Right lobe of liver (tissue), 6 donors: ENCODE results near the gene ASAP3. TPM values are rescaled to one million over a fixed set of nuclear protein-coding genes. Genes with fewer than 3 reads are reported as not detected.

ENCODE experiments used
- ATAC-seq, 4 donors: fragments of 200-7000 bp; cut with Tn5 transposase; one replicate each; pipeline ENCODE4 v1.9.1; 2020; ENCODE audit warnings: mild to moderate bottlenecking in 4 of 4, moderate library complexity in 4 of 4
- DNase-seq, 3 donors: peaks; one replicate each; pipeline ENCODE4 v3.0.0-alpha.2; 2020
- H3K27ac ChIP-seq, 3 donors: fragments of 200-600 bp; one replicate each; pipeline ENCODE4 v1.8.0; 2022
- H3K27me3 ChIP-seq, 2 donors: fragments of 200-600 bp; one replicate each; pipeline ENCODE4 v1.8.0; 2022
- H3K36me3 ChIP-seq, 4 donors: fragments of 200-600 bp; sonication (generic) in 1 of 4; one replicate each; pipeline versions ENCODE4 v1.5.1 to v1.8.0; 2017 to 2022; ENCODE audit warnings: control low read depth in 1 of 4
- H3K4me1 ChIP-seq, 4 donors: fragments of 200-600 bp; sonication (generic) in 1 of 4; one replicate each; pipeline versions ENCODE4 v1.5.1 to v1.8.0; 2017 to 2022; ENCODE audit warnings: control low read depth in 1 of 4
- H3K4me3 ChIP-seq, 3 donors: fragments of 200-600 bp; one replicate each; pipeline ENCODE4 v1.8.0; 2022
- H3K9me3 ChIP-seq, 4 donors: fragments of 200-600 bp; sonication (generic) in 1 of 4; one replicate each; pipeline versions ENCODE4 v1.5.1 to v1.8.0; 2017 to 2022; ENCODE audit warnings: control low read depth in 1 of 4
- CTCF ChIP-seq, 4 donors: fragments of 200-600 bp in 3 of 4; fragments of 450-650 bp in 1 of 4; IDR thresholded peaks; one replicate each; pipeline versions ENCODE4 v1.5.1 to v1.8.0; 2016 to 2022; ENCODE audit warnings: antibody characterized with exemption in 4 of 4, mild to moderate bottlenecking in 2 of 4
- POLR2A ChIP-seq: fragments of 450-650 bp; IDR thresholded peaks from one replicate; pipeline ENCODE4 v1.6.1; 2017; ENCODE audit warnings: antibody characterized with exemption, mild to moderate bottlenecking
- WGBS: methylation state at CpG from one replicate; pipeline ENCODE4 v1.1.6; 2018; ENCODE audit warnings: low coverage, low lambda C conversion rate; ENCODE audit not compliant: insufficient coverage; ENCODE audit errors: missing lambda C conversion rate; 5-methylcytosine and 5-hydroxymethylcytosine counted together
- intact Hi-C, 2 donors: fragments of 100-400 bp; cut with DNase I; formaldehyde crosslinking; loops; one replicate each; pipeline versions ENCODE4 v1.11.2 to v1.14.1; 2022
- total RNA-seq, 6 experiments: library from RNA; depleted of rRNA in 2 of 6; stranded (reverse); fragments of >200 nt in 2 of 6; fragmentation: NEBNext Ultra II Directional in 3 of 6; extraction: Animal tissue kit (Norgen Biotek cat#: 25700) in 3 of 6; gene quantifications; one replicate each; pipeline versions ENCODE4 v1.1.0 to v1.2.4, GENCODE V29; 2016 to 2023
- donor health status: DM: no; HTN: yes; CAD: no.
- donor health status: DM: no; HTN: no; CAD: no.
- donor health status: DM: no; HTN: no; CAD: no.
- donor health status: DM: no; HTN: yes; CAD: no.
- donor health status: DM: no; HTN: yes; CAD: no.

The ASAP3 gene
- total RNA-seq, 6 experiments from 2014 or later, result 12.3 to 22.1 (median 16.6) TPM

GRCh38 chr1:23517581-23517980 lies 33.6 kb upstream of the ASAP3 start:
- intact Hi-C loops, result no loop called here
- Histone ChIP-seq H3K27me3 (no peaks in the 10 kb centered on the region), H3K4me3 (no peak overlapping the region), H3K36me3 (no peaks in the 10 kb centered on the region), H3K4me1 (no peaks in the 10 kb centered on the region), H3K27ac (no peak overlapping the region), H3K9me3 (no peaks in the 10 kb centered on the region)
- no peak for TF ChIP-seq POLR2A
- no peak for TF ChIP-seq CTCF (IDR thresholded peaks at IDR 0.05)
- DNase-seq (no peak), ATAC-seq (no peak)
- 93% methylated on average over 7 of the region's 9 CpGs for WGBS

GRCh38 chr1:23515905-23516304 lies 31.9 kb upstream of the ASAP3 start:
- ATAC-seq (no peak), DNase-seq (no peak)
- intact Hi-C loops, result no loop called here
- no peaks in the 10 kb centered on the region for H3K27me3 ChIP-seq
- H3K9me3 ChIP-seq, result no peaks in the 10 kb centered on the region
- H3K4me3 ChIP-seq, result no peak overlapping the region
- TF ChIP-seq POLR2A, result no peak
- no peak overlapping the region for H3K27ac ChIP-seq
- WGBS, result 95% methylated on average over 3 of the region's 4 CpGs
- no peaks in the 10 kb centered on the region for H3K4me1 ChIP-seq
- H3K36me3 ChIP-seq, result no peaks in the 10 kb centered on the region

GRCh38 chr1:23514111-23514679 lies 30.2 kb upstream of the ASAP3 start:
- Histone ChIP-seq H3K36me3 (no peaks in the 10 kb centered on the region), H3K27ac (no peak overlapping the region), H3K9me3 (no peaks in the 10 kb centered on the region), H3K4me1 (no peaks in the 10 kb centered on the region), H3K27me3 (no peaks in the 10 kb centered on the region), H3K4me3 (no peak overlapping the region)
- ATAC-seq (peak in 1 of 4 donors; percentile 23), DNase-seq (peak in 1 of 3 donors; percentile 21)
- intact Hi-C loops, result no loop called here
- no peak for TF ChIP-seq CTCF (IDR thresholded peaks at IDR 0.05)
- TF ChIP-seq POLR2A, result no peak
- WGBS, result 100% methylated on average over 1 of the region's 3 CpGs

- H3K9me3 ChIP-seq, result no peaks in the 10 kb centered on the region
- DNase-seq (peak in 1 of 3 donors; percentile 22), ATAC-seq (no peak)
- H3K4me1 ChIP-seq, result no peaks in the 10 kb centered on the region
- no peaks in the 10 kb centered on the region for H3K36me3 ChIP-seq
- TF ChIP-seq POLR2A, result no peak
- no peak for TF ChIP-seq CTCF (IDR thresholded peaks at IDR 0.05)
- no peak overlapping the region for H3K4me3 ChIP-seq
- H3K27ac ChIP-seq, result no peak overlapping the region
- H3K27me3 ChIP-seq, result no peaks in the 10 kb centered on the region
- 96% methylated on average over 11 of the region's 15 CpGs for WGBS
- intact Hi-C loops, result no loop called here
Measured at GRCh38 chr1:23509896-23510295, 25.9 kb upstream of the ASAP3 start.

GRCh38 chr1:23506376-23507107 lies 22.6 kb upstream of the ASAP3 start:
- intact Hi-C loops, result no loop called here
- no peaks in the 10 kb centered on the region for H3K4me1 ChIP-seq
- no peak overlapping the region for H3K27ac ChIP-seq
- H3K9me3 ChIP-seq, result no peaks in the 10 kb centered on the region
- DNase-seq, result peak in 1 of 3 donors; percentile 33
- WGBS, result 100% methylated on average over 4 of the region's 13 CpGs
- H3K36me3 ChIP-seq, result no peaks in the 10 kb centered on the region
- TF ChIP-seq POLR2A, result no peak
- no peak for TF ChIP-seq CTCF (IDR thresholded peaks at IDR 0.05)
- H3K4me3 ChIP-seq, result no peak overlapping the region
- no peak for ATAC-seq
- H3K27me3 ChIP-seq, result no peaks in the 10 kb centered on the region
